Measurements from ENCODE around the gene PRKG1. TPM values are rescaled to one million over a fixed set of nuclear protein-coding genes. Genes with fewer than 3 reads are reported as not detected.
"Not testable (repeated sequence)": the region's sequence is repeated elsewhere in the genome, so short reads cannot be mapped to it uniquely, and the experiment has no call there.

Gene PRKG1
- polyA plus RNA-seq, 1 donor (not counting 4 experiments of a cell fraction or from before 2014, with no cell fraction given): 0.24 TPM

- no peaks in the 10 kb centered on the region for H3K27me3 ChIP-seq (ENCODE audit: control insufficient read depth, extremely low read depth, insufficient read depth, low read length)
- H3K36me3 ChIP-seq (ENCODE audit: control insufficient read depth in 2 of 2, extremely low read depth in 1 of 2, insufficient read depth in 2 of 2, low read length in 2 of 2): no peaks in the 10 kb centered on the region
- no peaks in the 10 kb centered on the region for H4K20me1 ChIP-seq (ENCODE audit: control insufficient read depth, extremely low read depth, insufficient read depth, low read length)
- H3K9ac ChIP-seq (ENCODE audit: control insufficient read depth, extremely low read depth, insufficient read depth, low read length): no peak overlapping the region
- H3K79me2 ChIP-seq (ENCODE audit: control insufficient read depth, insufficient read depth, low read length): no peaks in the 10 kb centered on the region
- no peak overlapping the region for H3K4me2 ChIP-seq (ENCODE audit: control insufficient read depth, extremely low read depth, insufficient read depth, low read depth, low read length)
- no peak overlapping the region for H3K27ac ChIP-seq (ENCODE audit: control insufficient read depth, insufficient read depth, low read length)
- dilution Hi-C loops (cut with MboI; ENCODE audit: extremely low pct_ligation_motif_present, low sequenced_read_pairs): no loop called here
- H3K4me3 ChIP-seq (ENCODE audit: control insufficient read depth in 2 of 3, extremely low read depth in 1 of 3, insufficient read depth in 2 of 3, low read depth in 1 of 3, low read length in 3 of 3): no peak overlapping the region
- DNase-seq (ENCODE audit: low read depth, low spot score) (no peak), FAIRE-seq (no peak)
- no peaks in the 10 kb centered on the region for H3K9me3 ChIP-seq (ENCODE audit: control insufficient read depth, low read depth, low read length)
- no peak for TF ChIP-seq EZH2 (IDR thresholded peaks at IDR 0.05; ENCODE audit: low read length)
- no peak for TF ChIP-seq CTCF (optimal IDR thresholded peaks at IDR 0.05 in 1 of 3, IDR thresholded peaks at IDR 0.05 in 1 of 3, conservative IDR thresholded peaks at IDR 0.05 in 1 of 3; ENCODE audit: extremely low read depth in 1 of 3, insufficient read depth in 2 of 3, low read length in 3 of 3)
- no peaks in the 10 kb centered on the region for H3K9me1 ChIP-seq (ENCODE audit: control insufficient read depth, extremely low read depth, insufficient read depth, low read length)
- H3K4me1 ChIP-seq (ENCODE audit: control insufficient read depth, extremely low read depth, insufficient read depth, low read length): no peaks in the 10 kb centered on the region
- no peak overlapping the region for H2AFZ ChIP-seq (ENCODE audit: control insufficient read depth, low read length)
Measured at GRCh38 chr10:51159841-51160240, 85.6 kb downstream of the PRKG1 start.

GRCh38 chr10:51162002-51162401 is 87.7 kb downstream of the PRKG1 start:
- DNase-seq (ENCODE audit: low read depth, low spot score): no peak
- Histone ChIP-seq H3K79me2 (ENCODE audit: control insufficient read depth, insufficient read depth, low read length) (no peaks in the 10 kb centered on the region), H3K36me3 (ENCODE audit: control insufficient read depth in 2 of 2, extremely low read depth in 1 of 2, insufficient read depth in 2 of 2, low read length in 2 of 2) (no peaks in the 10 kb centered on the region), H3K4me2 (ENCODE audit: control insufficient read depth, extremely low read depth, insufficient read depth, low read depth, low read length) (no peak overlapping the region), H3K9me1 (ENCODE audit: control insufficient read depth, extremely low read depth, insufficient read depth, low read length) (no peaks in the 10 kb centered on the region), H3K4me1 (ENCODE audit: control insufficient read depth, extremely low read depth, insufficient read depth, low read length) (no peaks in the 10 kb centered on the region), H3K27ac (ENCODE audit: control insufficient read depth, insufficient read depth, low read length) (no peak overlapping the region), H3K4me3 (ENCODE audit: control insufficient read depth in 2 of 3, extremely low read depth in 1 of 3, insufficient read depth in 2 of 3, low read depth in 1 of 3, low read length in 3 of 3) (no peak overlapping the region), H3K27me3 (ENCODE audit: control insufficient read depth, extremely low read depth, insufficient read depth, low read length) (no peaks in the 10 kb centered on the region), H3K9ac (ENCODE audit: control insufficient read depth, extremely low read depth, insufficient read depth, low read length) (no peak overlapping the region), H2AFZ (ENCODE audit: control insufficient read depth, low read length) (no peak overlapping the region), H4K20me1 (ENCODE audit: control insufficient read depth, extremely low read depth, insufficient read depth, low read length) (no peaks in the 10 kb centered on the region), H3K9me3 (ENCODE audit: control insufficient read depth, low read depth, low read length) (no peaks in the 10 kb centered on the region)
- no peak for FAIRE-seq
- TF ChIP-seq EZH2 (IDR thresholded peaks at IDR 0.05; ENCODE audit: low read length) (no peak), CTCF (optimal IDR thresholded peaks at IDR 0.05 in 1 of 3, IDR thresholded peaks at IDR 0.05 in 1 of 3, conservative IDR thresholded peaks at IDR 0.05 in 1 of 3; ENCODE audit: extremely low read depth in 1 of 3, insufficient read depth in 2 of 3, low read length in 3 of 3) (no peak)
- dilution Hi-C loops (cut with MboI; ENCODE audit: extremely low pct_ligation_motif_present, low sequenced_read_pairs): no loop called here

GRCh38 chr10:51163380-51164049 is 89.2 kb downstream of the PRKG1 start:
- not testable (repeated sequence) for FAIRE-seq

More at GRCh38 chr10:51163380-51164049, 89.2 kb downstream of the PRKG1 start:
- H3K27ac ChIP-seq (ENCODE audit: control insufficient read depth, insufficient read depth, low read length); H3K79me2 ChIP-seq (ENCODE audit: control insufficient read depth, insufficient read depth, low read length); H3K9me3 ChIP-seq (ENCODE audit: control insufficient read depth, low read depth, low read length); H3K4me2 ChIP-seq (ENCODE audit: control insufficient read depth, extremely low read depth, insufficient read depth, low read depth, low read length); H2AFZ ChIP-seq (ENCODE audit: control insufficient read depth, low read length); H3K9ac ChIP-seq (ENCODE audit: control insufficient read depth, extremely low read depth, insufficient read depth, low read length); H3K36me3 ChIP-seq (ENCODE audit: control insufficient read depth in 2 of 2, extremely low read depth in 1 of 2, insufficient read depth in 2 of 2, low read length in 2 of 2); H3K4me1 ChIP-seq (ENCODE audit: control insufficient read depth, extremely low read depth, insufficient read depth, low read length); H3K27me3 ChIP-seq (ENCODE audit: control insufficient read depth, extremely low read depth, insufficient read depth, low read length); H4K20me1 ChIP-seq (ENCODE audit: control insufficient read depth, extremely low read depth, insufficient read depth, low read length); dilution Hi-C loops (cut with MboI; ENCODE audit: extremely low pct_ligation_motif_present, low sequenced_read_pairs); H3K9me1 ChIP-seq (ENCODE audit: control insufficient read depth, extremely low read depth, insufficient read depth, low read length); H3K4me3 ChIP-seq (ENCODE audit: control insufficient read depth in 2 of 3, extremely low read depth in 1 of 3, insufficient read depth in 2 of 3, low read depth in 1 of 3, low read length in 3 of 3); DNase-seq (ENCODE audit: low read depth, low spot score): not testable (repeated sequence)

Data from keratinocyte (primary cell).